GM12872 (cell line): Measurements from ENCODE around the gene HSP90AB1.
A peak's percentile ranks its signal among the peaks of the same experiment; 100 is the strongest.

Experiments used
- CTCF ChIP-seq: IDR thresholded peaks from 3 replicates; pipeline ENCODE4 v1.5.1; 2011; ENCODE audit warnings: low read depth, mild to moderate bottlenecking, low read length, moderate library complexity; ENCODE audit not compliant: insufficient read depth

HSP90AB1 gene

GRCh38 chr6:44219815-44220784 is 26.8 kb upstream of the HSP90AB1 start:
- 0 out of 3 replicates have a peak, but pooled peaks have one; percentile 17 for TF ChIP-seq CTCF

- TF ChIP-seq CTCF = no peak
These were observed 26.0 kb upstream of the HSP90AB1 start for GRCh38 chr6:44220913-44221290.

- TF ChIP-seq CTCF = peak; percentile 97
These were observed 25.5 kb upstream of the HSP90AB1 start for GRCh38 chr6:44221291-44221960.

GRCh38 chr6:44221961-44222335 is 25.0 kb upstream of the HSP90AB1 start:
- TF ChIP-seq CTCF = no peak

GRCh38 chr6:44222486-44223318 is 24.2 kb upstream of the HSP90AB1 start:
- no peak for TF ChIP-seq CTCF

- TF ChIP-seq CTCF = peak; percentile 15; the same call in 1 of the 3 replicates
These were observed 23.4 kb upstream of the HSP90AB1 start, which contains the start of gene SLC29A1 for GRCh38 chr6:44223319-44224028. Gene SLC29A1 (plus strand): TSS chr6:44223595. CDS start chr6:44227314, 3,719 bp downstream.
